ENCODE measurements around the gene BARX1.

The BARX1 gene

DNA sequence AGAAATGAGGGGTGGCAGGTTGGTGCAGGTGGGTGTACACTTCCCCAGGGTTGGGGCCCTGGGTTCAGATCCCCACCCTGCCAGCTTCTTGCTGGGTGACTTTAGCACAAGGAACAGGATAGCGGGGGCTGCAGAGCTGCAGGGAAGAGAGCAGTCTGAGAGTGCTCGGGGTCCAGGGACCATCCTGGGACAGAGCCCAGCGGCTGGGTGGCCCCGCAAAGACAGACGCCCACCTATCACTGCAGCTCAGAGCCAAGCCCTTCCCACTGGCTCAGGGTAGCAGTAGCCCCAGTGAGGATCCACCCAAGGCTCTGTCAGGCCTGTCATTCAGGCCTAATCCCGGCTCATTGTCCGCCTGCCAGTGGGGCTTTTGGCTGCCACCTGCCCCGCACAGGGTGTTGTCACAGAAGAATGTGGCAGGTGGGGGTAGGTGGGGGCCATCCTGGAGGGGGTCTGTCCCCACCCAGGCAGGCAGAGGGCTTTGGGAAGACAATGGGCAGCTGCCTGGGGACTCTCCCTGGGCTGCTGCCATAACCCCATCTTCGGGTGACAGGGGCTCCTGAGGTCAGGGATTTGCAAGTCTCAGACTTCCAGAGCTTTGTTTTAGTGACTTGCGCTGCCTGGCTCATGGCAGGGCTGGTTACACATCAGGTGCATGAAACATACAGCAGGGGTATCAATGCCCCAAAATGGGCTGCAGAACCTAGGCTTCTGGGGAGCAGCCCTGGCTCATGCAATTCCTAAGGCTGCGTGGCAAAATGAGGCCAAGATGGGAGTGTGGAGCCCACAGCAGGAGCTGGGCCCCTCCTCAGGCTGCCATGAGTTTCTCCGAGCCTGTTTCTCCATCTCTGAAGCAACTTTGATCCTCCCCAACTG, 52.1 kb downstream of the BARX1 start:
- no peak for DNase-seq (ENCODE audit: extremely low spot score, insufficient read length, low read depth)
- no peak for FAIRE-seq

GRCh38 chr9:93902051-93902779, 52.9 kb downstream of the BARX1 start:
- FAIRE-seq: no peak
- no peak for DNase-seq (ENCODE audit: extremely low spot score, insufficient read length, low read depth)
